ENCODE data around the gene SF3B5. TPM values are rescaled to one million over a fixed set of nuclear protein-coding genes. Genes with fewer than 3 reads are reported as not detected.
"Not testable (repeated sequence)": the region's sequence is repeated elsewhere in the genome, so short reads cannot be mapped to it uniquely, and the experiment has no call there.

The SF3B5 gene
- total RNA-seq, 1 donor from 2014 or later: 150 TPM

DNA sequence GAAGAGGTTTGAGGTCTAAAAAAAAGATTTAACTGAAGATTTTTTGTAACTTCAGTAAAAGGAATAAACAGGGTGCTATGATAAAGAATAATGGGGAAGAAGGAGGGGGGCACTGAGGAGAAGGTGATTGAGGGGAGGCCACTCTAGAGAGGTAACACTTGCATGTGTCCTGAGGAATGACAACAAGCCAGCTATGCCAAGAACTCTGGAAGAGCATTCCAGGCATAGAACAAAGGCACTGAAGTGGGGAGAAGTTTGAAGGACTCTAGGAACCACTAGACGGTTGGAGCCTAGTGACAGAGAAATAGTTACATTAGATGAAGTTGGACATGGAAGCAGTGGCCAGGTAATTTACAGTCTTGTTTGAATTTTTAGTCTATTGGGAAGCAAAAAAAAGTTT, 10.8 kb upstream of the SF3B5 start:
- intact Hi-C loops (cut with micrococcal nuclease): loop anchor here (10.0 kb wide), 2 partner anchors 919 to 1529 kb away; no protein-coding TSS in a partner anchor

GRCh38 chr6:144104898-144105487, 9.6 kb upstream of the SF3B5 start:
- intact Hi-C loops (cut with micrococcal nuclease): loop anchor here (1.0 to 10.0 kb wide), 10 partner anchors 45 to 1530 kb away; partner anchors contain the start of genes STX11 and UTRN

DNA sequence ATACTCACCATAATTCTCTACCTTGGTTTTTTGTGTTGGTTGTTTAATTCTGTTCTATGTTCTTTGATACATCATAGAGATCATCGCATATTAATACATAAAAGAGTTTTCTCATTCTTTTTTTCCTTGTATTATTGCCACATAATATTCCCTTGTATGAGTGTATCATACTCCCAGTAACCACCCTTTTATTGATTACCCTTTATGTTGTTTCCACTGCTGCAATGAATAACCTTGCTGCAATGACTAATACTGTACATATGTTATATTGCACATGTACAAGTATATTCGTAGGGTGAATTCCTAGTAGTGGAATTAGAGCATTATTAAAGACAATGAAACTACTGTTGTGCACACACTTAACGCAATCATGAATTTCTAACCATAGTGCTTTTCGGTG, 9.1 kb upstream of the SF3B5 start:
- intact Hi-C loops (cut with micrococcal nuclease): loop anchor here (2.0 to 10.0 kb wide), 3 partner anchors 826 to 1530 kb away; no protein-coding TSS in a partner anchor

- intact Hi-C loops (cut with micrococcal nuclease): loop anchor here (10.0 kb wide), 2 partner anchors 922 to 1532 kb away; no protein-coding TSS in a partner anchor
Observed at GRCh38 chr6:144103026-144103563, 7.7 kb upstream of the SF3B5 start.

DNA sequence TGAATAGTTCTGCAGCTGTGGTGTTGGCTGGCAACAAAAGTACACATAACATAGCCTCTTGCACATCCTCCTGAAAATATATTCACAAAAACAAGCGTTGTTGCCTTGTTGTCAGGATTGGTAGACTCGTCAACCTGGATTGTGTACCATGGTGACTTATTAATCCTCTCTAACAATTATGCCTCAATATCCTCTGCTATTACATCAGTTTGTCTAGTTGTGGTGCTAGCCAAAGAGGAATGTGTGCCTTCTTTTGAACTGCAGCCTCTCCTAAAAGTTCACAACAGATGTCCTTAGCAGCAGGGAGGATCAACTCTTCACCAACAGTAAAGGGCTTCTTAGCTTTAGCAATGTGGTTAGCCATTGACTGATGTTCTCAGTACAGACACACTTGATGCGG, 3.6 kb upstream of the SF3B5 start:
- intact Hi-C loops (cut with micrococcal nuclease): loop anchor here (5.0 to 10.0 kb wide), 5 partner anchors 363 to 1636 kb away; partner anchors contain the start of genes EPM2A and HIVEP2

DNA sequence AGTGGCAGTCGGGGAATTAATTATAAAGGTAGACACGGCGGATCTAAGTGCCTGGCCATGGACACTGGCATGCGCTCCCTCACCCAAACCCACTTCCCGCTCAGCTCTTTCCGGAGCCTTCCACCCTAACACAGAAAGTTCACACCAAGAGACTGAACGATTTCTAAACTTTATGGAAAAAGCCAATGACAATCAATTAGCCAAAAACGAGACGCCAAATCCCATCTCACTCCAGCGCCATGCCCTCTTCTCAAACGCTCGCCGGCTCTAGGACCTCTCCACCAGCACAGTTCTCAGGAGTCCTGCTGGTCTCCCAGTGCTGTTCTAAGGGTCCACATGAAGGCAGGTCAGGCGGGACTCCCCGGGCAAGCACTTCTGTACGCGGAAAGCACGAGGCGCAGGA, 641 bp downstream of the SF3B5 start:
- intact Hi-C loops (cut with micrococcal nuclease): loop anchor here (1.0 to 10.0 kb wide), 18 partner anchors 30 to 1947 kb away; partner anchors contain the start of genes ADAT2, EPM2A, FUCA2 and HIVEP2

DNA sequence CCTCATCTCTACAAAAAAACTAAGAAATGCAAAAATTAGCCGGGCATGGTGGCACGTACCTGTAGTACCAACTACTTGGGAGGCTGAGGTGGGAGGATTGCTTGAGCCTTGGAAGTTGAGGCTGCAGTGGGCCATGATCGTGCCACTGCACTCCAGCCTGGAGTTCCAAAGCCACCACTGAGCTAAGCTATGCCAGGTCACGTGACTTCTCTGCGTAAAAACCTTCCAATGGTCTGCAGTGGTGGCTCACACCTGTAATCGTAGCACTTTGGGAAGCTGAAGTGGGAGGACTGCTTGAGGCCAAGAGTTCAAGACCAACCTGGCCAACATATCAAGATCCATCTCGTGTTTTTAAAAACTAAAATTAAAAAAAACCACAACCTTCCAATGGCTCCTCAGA, 1.7 kb downstream of the SF3B5 start:
- intact Hi-C loops (cut with micrococcal nuclease): loop anchor here (2.0 to 10.0 kb wide), 4 partner anchors 467 to 1641 kb away; partner anchors contain the start of genes EPM2A and HIVEP2

DNA sequence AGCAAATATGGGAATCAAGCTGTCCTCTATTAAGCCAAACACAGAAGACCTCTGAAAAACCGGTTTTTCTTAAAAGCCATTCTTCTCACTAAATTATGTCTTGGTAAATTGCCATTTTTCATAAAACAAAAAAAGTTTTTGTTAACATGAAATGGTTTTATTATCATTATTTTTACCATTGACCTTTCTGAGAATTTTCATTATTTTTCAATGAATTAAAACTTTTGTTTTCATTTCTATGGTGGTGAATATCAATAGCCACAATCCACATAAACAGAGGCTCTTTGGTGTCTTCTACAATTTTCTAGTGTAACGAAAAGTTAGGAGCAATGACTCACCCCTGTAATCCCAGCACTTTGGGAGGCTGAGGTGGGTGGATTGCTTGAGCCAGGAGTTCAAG, 2.1 kb downstream of the SF3B5 start:
- intact Hi-C loops (cut with micrococcal nuclease): loop anchor here (10.0 kb wide), 3 partner anchors 1148 to 1642 kb away; partner anchors contain the start of genes EPM2A and HIVEP2

- intact Hi-C loops (cut with micrococcal nuclease): loop anchor here (1.0 to 10.0 kb wide), 4 partner anchors 150 to 1644 kb away; partner anchors contain the start of genes EPM2A and HIVEP2
Observed at GRCh38 chr6:144090384-144090783, 5.0 kb downstream of the SF3B5 start.

- intact Hi-C loops (cut with micrococcal nuclease): no loop called here
Observed at GRCh38 chr6:144087789-144088426, 7.5 kb downstream of the SF3B5 start.

DNA sequence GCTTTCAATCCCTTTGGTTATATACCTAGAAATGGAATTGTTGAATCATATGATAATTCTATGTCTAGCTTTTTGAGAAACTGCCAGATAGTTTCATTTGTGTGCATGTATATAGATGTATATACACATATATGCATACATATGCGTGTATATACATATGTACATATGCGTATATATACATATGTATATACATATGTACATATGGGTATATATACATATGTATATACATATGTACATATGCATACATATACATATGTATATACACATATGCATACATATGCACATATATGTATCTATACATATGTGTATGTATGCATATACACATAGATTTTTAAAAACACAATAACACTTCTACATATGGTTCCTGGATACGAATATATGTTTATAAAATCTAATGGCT, 8.4 kb downstream of the SF3B5 start:
- intact Hi-C loops (cut with micrococcal nuclease): no loop called here

GRCh38 chr6:144083172-144083571, 12.2 kb downstream of the SF3B5 start:
- intact Hi-C loops (cut with micrococcal nuclease): no loop called here

DNA sequence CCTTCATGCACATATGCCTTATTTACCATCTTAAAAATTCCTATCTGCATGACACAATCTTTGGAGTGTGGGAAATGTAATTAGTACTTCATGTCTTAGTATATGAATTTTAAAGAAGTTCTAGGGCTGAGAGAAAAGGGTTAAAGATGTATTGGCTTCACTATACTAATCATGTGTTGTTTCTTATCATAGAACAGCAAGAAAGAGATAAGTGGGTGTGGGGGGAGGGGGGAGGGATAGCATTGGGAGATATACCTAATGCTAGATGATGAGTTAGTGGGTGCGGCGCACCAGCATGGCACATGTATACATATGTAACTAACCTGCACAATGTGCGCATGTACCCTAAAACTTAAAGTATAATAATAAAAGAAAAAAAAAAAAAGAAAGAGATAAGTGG, 13.0 kb downstream of the SF3B5 start:
- intact Hi-C loops (cut with micrococcal nuclease): not testable (repeated sequence)

DNA sequence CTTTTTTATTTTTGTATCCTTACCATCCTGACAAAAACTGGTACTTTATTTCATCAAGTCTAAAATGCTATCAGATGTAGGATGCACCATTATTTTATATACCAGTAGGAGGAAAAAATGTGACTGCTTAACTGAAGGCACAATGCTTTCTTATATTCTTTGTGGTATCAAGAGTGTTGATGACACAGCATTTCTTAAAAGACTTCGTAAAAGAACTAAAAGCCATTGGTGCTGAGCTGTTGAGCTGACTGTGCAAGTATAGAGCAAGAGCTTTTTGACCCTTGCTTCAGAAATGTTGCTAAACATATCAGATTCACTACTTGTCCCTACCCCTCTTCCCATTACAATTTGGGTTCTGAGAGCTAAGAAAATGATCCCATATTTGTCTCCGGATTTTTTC, 17.5 kb downstream of the SF3B5 start:
- intact Hi-C loops (cut with micrococcal nuclease): no loop called here

GRCh38 chr6:144075875-144076274, 19.5 kb downstream of the SF3B5 start:
- intact Hi-C loops (cut with micrococcal nuclease): no loop called here

GRCh38 chr6:144075187-144075586, 20.2 kb downstream of the SF3B5 start:
- intact Hi-C loops (cut with micrococcal nuclease): no loop called here

DNA sequence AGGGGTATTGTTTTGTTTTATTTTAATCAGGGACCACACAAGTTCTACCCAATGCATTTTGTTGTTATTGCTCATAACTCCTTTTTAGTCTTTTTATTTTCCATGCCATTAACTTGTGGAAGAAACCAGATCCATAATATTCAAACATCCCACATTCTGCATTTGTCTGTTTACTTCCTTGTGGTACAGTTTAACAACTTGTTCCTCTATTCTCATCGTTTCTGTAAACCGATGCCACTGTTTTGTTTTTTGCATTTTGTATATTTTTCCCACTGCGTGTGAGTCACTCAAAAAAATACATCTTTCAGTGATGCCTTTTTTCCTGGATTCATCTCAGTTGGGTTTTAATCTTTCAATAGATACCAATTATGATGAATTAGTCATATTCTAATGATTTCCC, 22.3 kb downstream of the SF3B5 start:
- intact Hi-C loops (cut with micrococcal nuclease): no loop called here

DNA sequence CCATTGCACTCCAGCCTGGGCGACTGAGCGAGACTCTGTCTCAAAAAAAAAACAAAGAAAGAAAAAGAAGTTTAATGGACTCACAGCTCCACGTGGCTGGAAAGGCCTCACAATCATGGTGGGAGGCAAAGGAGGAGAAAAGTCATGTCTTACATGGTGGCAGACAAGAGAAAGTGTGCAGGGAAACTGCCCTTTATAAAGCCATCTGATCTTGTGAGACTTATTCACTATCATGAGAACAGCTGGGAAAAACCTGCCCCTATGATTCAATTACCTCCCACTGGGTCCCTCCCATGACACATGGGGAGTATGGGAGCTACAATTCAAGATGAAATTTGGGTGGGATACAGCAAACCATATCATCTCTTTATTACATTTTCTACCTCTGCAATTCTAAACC, 25.9 kb downstream of the SF3B5 start:
- intact Hi-C loops (cut with micrococcal nuclease): loop anchor here (10.0 kb wide), 3 partner anchors 1125 to 1925 kb away; partner anchors contain the start of genes EPM2A, HIVEP2, NMBR and VTA1

DNA sequence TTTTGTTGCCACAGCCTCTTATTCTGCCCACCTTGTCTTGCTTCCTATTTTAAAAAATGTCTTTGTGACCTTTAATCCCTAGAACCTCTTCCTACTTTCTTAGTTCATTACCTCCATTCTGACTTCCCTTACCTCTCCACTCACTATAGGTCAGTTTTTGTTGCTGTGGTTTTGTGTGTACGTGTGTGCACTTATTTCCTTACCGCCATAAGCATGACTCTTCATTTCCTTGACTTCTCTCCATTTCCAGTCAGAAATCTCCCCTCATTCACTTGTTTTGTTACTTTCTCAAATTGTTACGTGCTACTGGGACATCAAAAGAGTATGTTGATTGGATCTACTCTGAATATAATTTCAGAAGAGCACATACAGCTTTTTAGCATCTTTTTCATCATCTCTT, 26.6 kb downstream of the SF3B5 start:
- intact Hi-C loops (cut with micrococcal nuclease): loop anchor here (10.0 kb wide), 3 partner anchors 1124 to 1924 kb away; partner anchors contain the start of genes EPM2A, HIVEP2, NMBR and VTA1

DNA sequence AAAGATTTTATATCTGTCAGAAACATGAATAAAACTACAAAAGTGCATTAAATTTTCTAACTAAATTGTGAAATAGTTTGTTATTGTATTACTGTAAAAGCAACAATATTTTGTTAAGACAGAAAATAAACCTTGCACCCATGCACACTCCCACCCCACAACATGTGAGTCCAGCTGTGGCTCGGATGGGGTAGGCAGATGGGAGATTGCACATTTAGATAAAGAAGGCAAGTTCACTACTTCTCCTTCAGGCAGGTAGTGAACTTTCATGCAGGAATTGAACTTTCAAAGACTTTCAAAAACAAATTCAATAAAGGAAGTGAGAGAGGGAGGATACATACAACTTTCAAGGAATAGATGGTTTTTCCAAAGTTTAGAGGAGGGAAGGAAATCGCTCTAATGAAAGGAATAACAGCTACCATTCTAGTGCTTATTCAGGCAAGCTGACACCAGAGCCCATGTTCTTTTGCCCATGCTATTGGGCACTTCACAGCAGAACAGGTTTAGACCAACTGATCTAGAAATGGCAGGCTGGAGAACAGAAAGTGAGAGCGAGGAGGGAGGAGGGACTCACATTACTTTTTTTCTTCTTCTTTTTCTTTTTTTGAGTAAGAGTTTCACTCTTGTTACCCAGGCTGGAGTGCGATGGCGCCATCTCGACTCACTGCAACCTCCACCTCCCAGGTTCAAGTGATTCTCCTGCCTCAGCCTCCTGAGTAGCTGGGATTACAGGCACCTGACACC, 28.5 kb downstream of the SF3B5 start:
- intact Hi-C loops (cut with micrococcal nuclease): loop anchor here (1.0 to 10.0 kb wide), 4 partner anchors 127 to 1922 kb away; partner anchors contain the start of genes EPM2A, HIVEP2, NMBR and VTA1

DNA sequence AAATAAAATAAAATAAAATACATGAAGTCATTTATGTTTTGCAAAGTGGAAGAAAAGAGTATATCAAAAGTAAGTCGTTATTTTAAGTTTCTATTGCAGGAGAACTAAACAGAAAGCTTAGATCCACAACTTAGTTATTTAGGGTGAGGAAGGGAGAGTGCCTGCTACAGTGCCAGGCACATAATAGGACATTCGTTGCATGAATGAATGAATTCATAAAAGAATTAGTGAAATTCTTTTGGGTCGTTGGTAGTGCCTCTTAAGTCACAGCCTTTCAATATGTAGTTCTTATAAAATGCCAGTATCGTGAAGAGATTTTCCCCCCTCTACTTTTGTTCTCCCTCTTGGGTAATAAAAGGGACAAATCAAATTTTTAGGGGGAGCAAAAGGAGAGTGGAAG, 29.1 kb downstream of the SF3B5 start:
- intact Hi-C loops (cut with micrococcal nuclease): loop anchor here (10.0 kb wide), 3 partner anchors 1121 to 1921 kb away; partner anchors contain the start of genes EPM2A, HIVEP2, NMBR and VTA1
